Fibroblast of pulmonary artery (primary cell): Measurements from ENCODE around the gene PI4K2A.

Experiments used
- DNase-seq: peaks from one replicate; pipeline ENCODE4 v3.0.0-alpha.2; 2010; ENCODE audit warnings: low read depth
- H3K4me3 ChIP-seq: replicated peaks from 2 replicates; pipeline ENCODE4 v1.5.1; 2011; ENCODE audit warnings: low read depth, mild to moderate bottlenecking, control low read depth, low read length, moderate library complexity
- TF ChIP-seq, protein P1 (sequence below): IDR thresholded peaks from 2 replicates; pipeline ENCODE4 v1.5.1; 2011; ENCODE audit warnings: mild to moderate bottlenecking, control low read depth, low read length, inconsistent platforms; ENCODE audit errors: missing control alignments

PI4K2A gene

DNA sequence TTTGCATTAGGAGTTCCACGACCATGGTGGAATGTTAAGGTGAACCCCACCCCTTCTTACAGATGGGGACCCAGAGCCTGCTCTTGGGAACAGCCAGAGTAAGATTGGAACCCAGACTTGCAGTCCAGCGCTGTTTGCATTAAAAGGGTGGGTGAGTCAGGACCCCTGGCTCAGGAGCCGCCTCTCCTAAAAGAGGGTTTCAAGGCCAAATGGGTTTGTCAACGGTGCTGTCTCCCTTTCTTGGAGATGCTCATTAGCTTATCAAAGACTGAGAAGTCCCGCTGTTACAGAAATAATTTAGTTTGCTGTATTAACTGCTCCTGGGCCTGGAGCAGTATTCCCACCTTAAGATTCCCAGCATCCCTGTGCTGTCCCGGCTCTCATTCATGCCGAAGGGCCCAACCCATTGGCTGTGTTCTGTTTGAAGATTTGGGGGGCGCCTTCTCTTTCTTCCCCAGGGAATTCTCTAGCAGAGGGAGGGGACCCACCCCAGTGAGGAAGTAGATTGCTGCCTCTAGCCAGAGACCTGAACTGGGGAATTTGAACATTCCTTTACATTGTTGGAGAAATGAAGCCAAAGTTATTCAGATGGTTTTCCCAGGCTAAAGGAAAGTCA is 74.9 kb downstream of the PI4K2A start:
- peak overlapping the region; percentile 73 for H3K4me3 ChIP-seq

DNA sequence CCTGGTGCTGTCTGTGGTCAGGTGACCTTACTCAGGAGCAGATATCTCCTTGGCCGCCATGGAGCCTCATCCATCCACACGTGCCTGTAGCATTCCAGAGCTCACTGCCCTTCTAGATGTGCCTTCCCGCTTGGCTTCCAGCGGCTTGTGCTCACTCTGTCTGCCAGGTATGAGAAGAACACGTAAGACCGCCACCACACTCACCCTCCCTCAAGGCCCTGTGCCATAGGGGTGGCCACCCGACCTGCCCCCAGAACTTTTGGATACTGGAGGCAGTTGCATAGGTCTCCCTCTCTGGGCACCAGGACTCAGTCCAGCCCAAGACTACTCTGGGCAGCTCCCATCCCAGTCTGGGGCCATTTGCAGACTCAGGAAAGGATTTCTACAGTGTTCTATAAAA is 77.2 kb downstream of the PI4K2A start:
- TF ChIP-seq, protein P1, sequence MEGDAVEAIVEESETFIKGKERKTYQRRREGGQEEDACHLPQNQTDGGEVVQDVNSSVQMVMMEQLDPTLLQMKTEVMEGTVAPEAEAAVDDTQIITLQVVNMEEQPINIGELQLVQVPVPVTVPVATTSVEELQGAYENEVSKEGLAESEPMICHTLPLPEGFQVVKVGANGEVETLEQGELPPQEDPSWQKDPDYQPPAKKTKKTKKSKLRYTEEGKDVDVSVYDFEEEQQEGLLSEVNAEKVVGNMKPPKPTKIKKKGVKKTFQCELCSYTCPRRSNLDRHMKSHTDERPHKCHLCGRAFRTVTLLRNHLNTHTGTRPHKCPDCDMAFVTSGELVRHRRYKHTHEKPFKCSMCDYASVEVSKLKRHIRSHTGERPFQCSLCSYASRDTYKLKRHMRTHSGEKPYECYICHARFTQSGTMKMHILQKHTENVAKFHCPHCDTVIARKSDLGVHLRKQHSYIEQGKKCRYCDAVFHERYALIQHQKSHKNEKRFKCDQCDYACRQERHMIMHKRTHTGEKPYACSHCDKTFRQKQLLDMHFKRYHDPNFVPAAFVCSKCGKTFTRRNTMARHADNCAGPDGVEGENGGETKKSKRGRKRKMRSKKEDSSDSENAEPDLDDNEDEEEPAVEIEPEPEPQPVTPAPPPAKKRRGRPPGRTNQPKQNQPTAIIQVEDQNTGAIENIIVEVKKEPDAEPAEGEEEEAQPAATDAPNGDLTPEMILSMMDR = no peak
- H3K4me3 ChIP-seq = no peak overlapping the region
- DNase-seq = no peak

More for the DNA sequence above, 74.9 kb downstream of the PI4K2A start:
- TF ChIP-seq, protein P1 = no peak
- no peak for DNase-seq

DNA sequence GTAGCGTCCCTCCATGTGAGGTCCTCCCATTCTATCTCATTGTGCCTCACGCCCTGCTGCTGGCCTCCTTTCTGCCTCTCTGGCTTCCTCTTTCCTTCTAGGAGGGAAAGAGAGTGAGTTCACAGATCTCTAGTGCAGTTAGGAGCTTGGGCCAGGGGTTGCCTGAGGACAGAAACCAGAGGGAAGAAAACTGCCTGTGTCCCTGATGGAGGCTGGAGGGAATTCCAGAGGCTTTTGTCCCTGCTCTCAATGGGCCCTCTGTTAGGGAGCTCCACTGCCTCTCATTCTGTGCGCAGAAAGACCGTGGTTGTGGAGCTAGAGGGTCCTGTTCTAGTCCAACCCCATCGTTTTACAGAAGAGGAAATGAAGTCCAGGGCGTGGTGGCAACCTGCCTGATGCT is 77.7 kb downstream of the PI4K2A start:
- H3K4me3 ChIP-seq = no peak overlapping the region
- TF ChIP-seq, protein P1 = no peak
- DNase-seq = no peak

DNA sequence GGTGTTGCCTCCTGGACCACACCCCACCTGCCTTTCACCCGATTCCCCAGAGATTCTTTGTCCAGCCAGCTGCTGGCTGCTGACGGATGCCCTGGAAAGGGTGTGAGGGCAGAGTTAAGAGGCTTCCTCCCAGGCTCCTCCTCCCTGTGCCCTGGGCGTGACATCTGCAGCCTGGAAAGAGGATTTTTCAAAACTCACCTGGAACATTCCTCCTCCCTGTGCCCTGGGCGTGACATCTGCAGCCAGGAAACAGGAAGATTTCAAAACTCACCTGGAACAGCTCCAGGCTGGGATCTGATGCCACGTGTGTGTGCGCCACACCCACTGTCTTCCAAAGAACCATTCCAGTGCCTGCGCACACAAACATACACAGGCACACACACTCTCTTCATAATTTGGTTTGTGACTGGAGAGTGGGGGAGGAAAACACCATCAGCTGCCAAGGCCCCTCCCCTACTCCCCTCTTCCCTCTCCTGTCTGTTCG is 78.2 kb downstream of the PI4K2A start:
- DNase-seq = peak; percentile 49
- no peak overlapping the region for H3K4me3 ChIP-seq
- TF ChIP-seq, protein P1 = no peak

DNA sequence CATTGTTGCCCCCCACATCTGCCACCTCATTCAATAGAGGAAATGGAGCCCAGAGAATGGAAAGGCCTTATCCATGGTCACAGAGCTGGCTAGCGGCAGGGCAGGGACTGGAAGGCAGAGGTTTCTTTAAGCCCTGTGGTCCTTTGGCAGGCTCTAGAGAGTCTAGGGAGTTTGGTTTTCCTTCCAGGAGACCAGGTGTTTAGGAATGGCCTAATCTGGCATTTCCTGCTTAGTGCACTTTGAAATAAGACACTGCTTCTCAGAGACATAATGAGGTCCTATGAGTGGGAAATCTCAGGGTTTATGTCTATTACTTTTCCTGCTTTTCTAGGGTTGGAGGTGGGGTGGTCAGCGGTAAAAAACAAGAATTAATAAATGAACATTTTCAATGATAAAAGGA is 79.1 kb downstream of the PI4K2A start:
- DNase-seq = no peak
- TF ChIP-seq, protein P1 = no peak
- H3K4me3 ChIP-seq = no peak overlapping the region

DNA sequence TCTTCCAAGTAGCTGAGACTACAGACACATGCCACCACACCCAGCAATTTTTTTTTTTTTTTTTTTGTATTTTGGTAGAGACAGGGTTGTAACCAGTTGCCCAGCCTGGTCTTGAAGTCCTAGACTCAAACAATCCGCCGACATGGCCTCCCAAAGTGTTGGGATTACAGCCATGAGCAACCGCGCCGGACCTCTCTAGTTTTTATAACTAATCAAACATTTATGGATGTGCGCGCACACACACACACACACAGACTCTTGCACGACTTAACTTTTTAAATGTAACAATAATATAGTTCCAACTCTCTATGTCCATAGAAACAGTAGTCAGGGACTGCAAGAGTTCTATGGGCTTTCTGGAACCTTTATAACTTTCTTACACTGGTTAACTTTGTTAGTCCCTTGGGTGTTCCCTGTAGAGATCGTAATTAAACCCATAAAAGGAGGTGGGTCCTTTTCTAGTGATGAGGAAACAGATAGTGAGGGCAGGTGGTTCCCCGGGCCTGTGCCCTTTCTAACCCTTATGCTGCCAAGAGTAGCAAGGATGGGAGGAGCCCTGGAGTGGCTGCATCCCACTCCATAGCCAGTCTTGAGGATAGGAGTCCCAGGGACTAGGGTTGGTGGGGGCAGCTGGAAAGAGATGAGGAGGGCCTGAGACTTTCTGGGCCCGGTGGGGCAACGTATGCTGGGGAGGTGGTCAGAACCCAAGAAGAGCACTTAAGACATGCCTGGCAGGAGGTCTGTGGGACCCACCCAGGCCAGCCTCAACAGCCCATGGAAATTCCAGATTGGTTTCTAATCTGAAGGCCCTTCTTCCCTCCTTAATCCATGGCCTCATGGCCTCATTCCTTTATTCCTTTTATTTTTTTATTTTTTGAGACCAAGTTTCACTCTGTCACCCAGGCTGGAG is 81.7 kb downstream of the PI4K2A start:
- TF ChIP-seq, protein P1 = no peak
- H3K4me3 ChIP-seq = no peak overlapping the region
- no peak for DNase-seq

DNA sequence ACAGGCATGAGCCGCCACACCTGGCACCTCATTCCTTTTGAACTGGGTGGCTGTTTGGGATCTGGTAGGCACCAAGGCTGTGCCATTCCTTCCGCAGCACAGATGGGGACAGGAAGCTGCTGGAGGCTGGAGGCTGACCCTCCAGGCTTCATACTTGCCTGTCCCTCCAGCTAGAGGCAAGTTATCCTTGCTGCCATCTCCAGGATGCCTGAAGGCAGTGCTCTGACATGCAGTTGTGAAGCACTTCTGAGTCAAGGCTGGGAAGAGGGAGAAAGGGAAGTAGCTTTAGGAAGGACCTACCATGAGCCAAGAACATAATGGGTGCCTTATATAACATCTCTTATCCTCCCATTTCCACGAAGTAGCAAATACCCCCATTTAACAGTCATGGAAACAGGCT is 82.5 kb downstream of the PI4K2A start:
- TF ChIP-seq, protein P1 = no peak
- no peak overlapping the region for H3K4me3 ChIP-seq
- DNase-seq = no peak
